Activated T-cell treated with anti-CD3 and anti-CD28 coated beads, Interleukin-2, amount 50 U/mL, for 72 hours (primary cell): ENCODE data around the gene CFAP20DC. TPM values are rescaled to one million over a fixed set of nuclear protein-coding genes. Genes with fewer than 3 reads are reported as not detected.

Source experiments
- ATAC-seq, 2 donors: fragments of 150-1000 bp; cut with Tn5 transposase; replicated peaks in 1 of 2; 2 replicates each; pipeline ENCODE4 v1.10.0; 2021; ENCODE audit warnings: moderate library complexity in 2 of 2, mild to moderate bottlenecking in 1 of 2
- DNase-seq, 2 donors: peaks; one replicate each; pipeline ENCODE4 v3.0.0; 2021 to 2022; ENCODE audit warnings: mixed read lengths in 1 of 2
- H3K27ac Mint-ChIP-seq: one replicate; pipeline ENCODE4 v1.8.0; 2022; ENCODE audit warnings: mild to moderate bottlenecking, moderate library complexity, mixed read lengths
- H3K27me3 Mint-ChIP-seq: one replicate; pipeline ENCODE4 v1.8.0; 2022; ENCODE audit warnings: low read depth, mixed read lengths
- H3K36me3 Mint-ChIP-seq, 2 donors: one replicate each; pipeline ENCODE4 v1.8.0; 2022; ENCODE audit warnings: mixed read lengths in 2 of 2, mild to moderate bottlenecking in 1 of 2; ENCODE audit not compliant: insufficient read depth in 2 of 2
- H3K4me1 Mint-ChIP-seq: one replicate; pipeline ENCODE4 v1.8.0; 2022; ENCODE audit warnings: low read depth, mixed read lengths
- H3K4me3 Mint-ChIP-seq, 2 donors: one replicate each; pipeline ENCODE4 v1.8.0; 2022; ENCODE audit warnings: mild to moderate bottlenecking in 2 of 2, mixed read lengths in 2 of 2, moderate library complexity in 2 of 2
- H3K9me3 Mint-ChIP-seq, 2 donors: one replicate each; pipeline ENCODE4 v1.8.0; 2022; ENCODE audit warnings: mixed read lengths in 2 of 2
- total RNA-seq, 2 donors: library from RNA; stranded (reverse); gene quantifications; one replicate each; pipeline ENCODE4 v1.2.3, GENCODE V29; 2022

CFAP20DC gene
- total RNA-seq, 2 donors from 2014 or later = 2.0 to 2.8 TPM

- no peak overlapping the region for H3K27ac Mint-ChIP-seq
- ATAC-seq = no peak
- peaks cover 0 to 2% of the 10 kb centered on the region in 2 donors for H3K36me3 Mint-ChIP-seq
- no peaks in the 10 kb centered on the region for H3K4me1 Mint-ChIP-seq
- no peaks in the 10 kb centered on the region for H3K27me3 Mint-ChIP-seq
- DNase-seq = no peak
- H3K4me3 Mint-ChIP-seq = no peak overlapping the region
- no peaks in the 10 kb centered on the region for H3K9me3 Mint-ChIP-seq
These were observed 294.7 kb downstream of the CFAP20DC start for GRCh38 chr3:58755150-58755549.

GRCh38 chr3:58754074-58754473, 295.8 kb downstream of the CFAP20DC start:
- no peaks in the 10 kb centered on the region for H3K4me1 Mint-ChIP-seq
- H3K9me3 Mint-ChIP-seq = no peaks in the 10 kb centered on the region
- no peaks in the 10 kb centered on the region for H3K27me3 Mint-ChIP-seq
- H3K36me3 Mint-ChIP-seq = no peaks in the 10 kb centered on the region
- DNase-seq (no peak), ATAC-seq (no peak)
- no peak overlapping the region for H3K4me3 Mint-ChIP-seq
- no peak overlapping the region for H3K27ac Mint-ChIP-seq

DNA sequence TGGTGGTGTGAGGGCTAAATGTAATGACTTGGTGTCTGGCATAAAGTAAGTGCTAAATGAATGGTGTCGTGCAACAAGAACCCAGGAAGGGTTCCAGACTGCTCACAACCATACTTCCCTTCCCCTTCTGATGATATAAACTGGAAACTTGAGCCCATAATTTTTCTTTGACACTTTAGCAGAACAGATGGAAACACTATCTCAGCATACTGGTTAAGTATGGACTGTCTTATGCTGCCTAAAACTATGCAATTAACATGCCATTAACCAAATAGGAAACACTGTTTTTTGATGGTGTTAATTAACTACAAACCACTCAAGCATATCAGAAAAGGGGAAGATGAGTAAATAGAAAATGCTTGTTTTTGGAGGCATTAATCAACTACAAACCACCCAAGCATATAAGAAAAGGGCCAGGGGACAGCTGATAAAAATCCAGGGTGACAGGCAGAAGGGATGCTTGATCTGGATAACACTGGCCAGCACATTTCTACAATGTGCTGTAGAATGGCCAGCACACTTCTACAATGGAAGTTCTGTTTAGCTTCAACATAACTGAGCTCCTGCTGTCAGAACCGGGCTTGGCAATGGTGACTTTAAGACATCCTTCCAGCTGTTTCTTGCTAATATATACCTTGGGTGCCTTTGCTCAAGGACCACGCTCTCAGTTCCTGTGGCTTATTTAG, 297.8 kb downstream of the CFAP20DC start:
- Mint-ChIP-seq H3K36me3 (no peaks in the 10 kb centered on the region), H3K27ac (no peak overlapping the region), H3K4me1 (no peaks in the 10 kb centered on the region), H3K4me3 (no peak overlapping the region), H3K9me3 (no peaks in the 10 kb centered on the region), H3K27me3 (no peaks in the 10 kb centered on the region)
- DNase-seq (no peak), ATAC-seq (no peak)

GRCh38 chr3:58751235-58751634, 298.6 kb downstream of the CFAP20DC start:
- no peaks in the 10 kb centered on the region for H3K36me3 Mint-ChIP-seq
- H3K4me1 Mint-ChIP-seq = no peaks in the 10 kb centered on the region
- no peak overlapping the region for H3K4me3 Mint-ChIP-seq
- DNase-seq (no peak), ATAC-seq (no peak)
- no peaks in the 10 kb centered on the region for H3K27me3 Mint-ChIP-seq
- no peak overlapping the region for H3K27ac Mint-ChIP-seq
- no peaks in the 10 kb centered on the region for H3K9me3 Mint-ChIP-seq

DNA sequence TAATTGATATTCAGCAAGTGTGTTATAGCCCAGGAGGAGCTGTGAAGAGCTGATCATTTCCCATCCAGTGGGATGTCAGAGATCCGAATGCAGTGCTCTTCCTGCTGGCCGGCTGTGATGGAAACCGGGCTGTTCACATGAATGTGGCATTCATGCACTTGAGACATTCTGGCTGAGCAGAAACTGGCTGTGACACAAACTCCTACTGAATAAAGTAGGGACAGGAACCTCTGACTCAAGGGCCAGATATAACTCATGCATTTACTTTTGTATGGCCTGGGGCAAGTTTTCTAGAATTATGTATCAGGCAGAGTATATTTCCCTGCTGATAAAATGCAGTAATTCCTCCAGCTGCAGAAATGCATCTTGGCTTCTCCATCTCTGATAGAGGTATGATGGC, 299.9 kb downstream of the CFAP20DC start:
- H3K4me3 Mint-ChIP-seq = no peak overlapping the region
- H3K9me3 Mint-ChIP-seq = no peaks in the 10 kb centered on the region
- no peaks in the 10 kb centered on the region for H3K4me1 Mint-ChIP-seq
- ATAC-seq = no peak
- H3K27me3 Mint-ChIP-seq = no peaks in the 10 kb centered on the region
- no peaks in the 10 kb centered on the region for H3K36me3 Mint-ChIP-seq
- no peak overlapping the region for H3K27ac Mint-ChIP-seq
- no peak for DNase-seq

DNA sequence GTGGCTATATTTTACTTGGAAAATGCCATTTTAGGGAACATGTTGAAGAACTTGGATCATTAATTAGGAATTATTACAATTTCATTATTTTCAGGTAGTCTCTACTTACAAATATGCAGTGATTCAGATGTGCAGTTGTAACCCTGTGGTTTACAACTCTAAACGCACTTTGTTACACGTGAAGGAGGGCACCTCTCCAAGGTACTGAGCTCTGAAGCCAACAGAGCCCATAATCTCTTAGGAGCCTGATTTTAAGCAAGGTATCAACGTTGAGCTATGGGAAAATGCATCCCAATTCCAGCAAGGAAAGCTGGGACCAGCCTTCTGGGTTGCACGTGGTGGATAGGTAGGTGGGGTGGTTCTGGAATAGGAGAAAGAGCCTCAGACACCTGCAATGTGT, 301.8 kb downstream of the CFAP20DC start:
- H3K9me3 Mint-ChIP-seq = no peaks in the 10 kb centered on the region
- ATAC-seq (no peak), DNase-seq (no peak)
- H3K4me1 Mint-ChIP-seq = no peaks in the 10 kb centered on the region
- no peaks in the 10 kb centered on the region for H3K36me3 Mint-ChIP-seq
- H3K27me3 Mint-ChIP-seq = no peaks in the 10 kb centered on the region
- no peak overlapping the region for H3K4me3 Mint-ChIP-seq
- H3K27ac Mint-ChIP-seq = no peak overlapping the region

DNA sequence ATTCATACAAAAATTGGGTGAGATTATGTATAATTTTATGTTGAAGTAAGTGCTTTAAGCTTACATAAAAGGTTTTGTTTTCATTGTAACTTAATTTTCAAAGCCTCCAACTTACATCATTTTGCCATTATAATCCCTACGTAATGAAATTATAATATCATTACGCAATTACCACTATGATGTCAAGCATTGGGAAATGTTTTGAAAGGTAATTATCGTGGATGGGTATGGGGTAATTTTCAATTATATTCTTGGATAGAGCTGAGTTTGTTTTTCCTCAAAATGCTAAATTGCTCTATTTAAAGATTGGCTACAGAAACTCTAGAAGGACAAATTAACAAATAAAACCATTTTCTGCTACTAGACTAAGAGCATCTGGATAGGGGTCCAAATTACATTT, 303.1 kb downstream of the CFAP20DC start:
- Mint-ChIP-seq H3K9me3 (no peaks in the 10 kb centered on the region), H3K27me3 (peaks cover 9% of the 10 kb centered on the region), H3K27ac (no peak overlapping the region), H3K36me3 (no peaks in the 10 kb centered on the region), H3K4me1 (no peaks in the 10 kb centered on the region), H3K4me3 (no peak overlapping the region)
- no peak for ATAC-seq
- no peak for DNase-seq

DNA sequence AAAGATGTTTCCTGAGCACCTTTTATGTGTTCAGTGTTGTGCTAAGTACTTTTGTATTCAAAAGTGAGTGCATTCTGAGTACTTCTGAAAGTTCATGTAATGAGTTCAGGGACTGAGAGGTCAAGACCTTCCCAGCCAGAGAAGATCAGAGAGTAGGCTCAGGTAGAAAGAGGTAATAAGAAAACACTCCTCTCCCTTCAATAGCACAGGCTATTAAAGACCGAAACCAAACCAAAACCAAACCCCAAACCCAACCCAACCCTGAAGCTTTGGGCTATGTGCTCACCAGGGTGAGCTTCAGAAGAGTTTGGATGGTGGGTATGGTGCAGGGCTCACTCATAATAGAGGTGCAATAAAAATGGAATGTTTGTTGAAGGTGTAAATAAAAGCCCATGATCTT, 306.5 kb downstream of the CFAP20DC start:
- no peak for DNase-seq
- no peaks in the 10 kb centered on the region for H3K4me1 Mint-ChIP-seq
- H3K27me3 Mint-ChIP-seq = peaks cover 16% of the 10 kb centered on the region
- H3K9me3 Mint-ChIP-seq = no peaks in the 10 kb centered on the region
- H3K4me3 Mint-ChIP-seq = no peak overlapping the region
- ATAC-seq = no peak
- H3K36me3 Mint-ChIP-seq = no peaks in the 10 kb centered on the region
- no peak overlapping the region for H3K27ac Mint-ChIP-seq

DNA sequence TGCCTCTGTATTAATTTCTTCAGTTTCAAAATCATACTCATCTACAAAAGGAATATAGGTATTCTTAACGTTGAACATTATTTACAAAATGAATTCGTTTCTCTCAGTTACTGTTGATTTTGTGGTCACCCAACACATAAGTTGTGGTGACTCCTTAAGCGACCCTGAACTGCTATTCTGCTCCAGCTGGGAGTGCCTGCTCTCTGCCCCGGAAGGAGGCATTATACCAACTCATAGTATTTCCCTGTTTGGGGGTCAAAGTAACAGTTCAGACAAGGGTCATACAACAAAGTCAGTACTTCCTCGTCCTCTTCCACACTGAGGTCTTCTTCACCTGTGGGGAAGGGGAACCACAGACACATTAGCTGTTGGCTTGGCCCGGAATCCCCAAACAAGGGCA, 307.6 kb downstream of the CFAP20DC start:
- ATAC-seq (no peak), DNase-seq (no peak)
- Mint-ChIP-seq H3K9me3 (no peaks in the 10 kb centered on the region), H3K27ac (no peak overlapping the region), H3K36me3 (no peaks in the 10 kb centered on the region), H3K27me3 (peaks cover 16% of the 10 kb centered on the region), H3K4me1 (no peaks in the 10 kb centered on the region), H3K4me3 (no peak overlapping the region)

GRCh38 chr3:58737644-58738043, 312.2 kb downstream of the CFAP20DC start:
- no peaks in the 10 kb centered on the region for H3K4me1 Mint-ChIP-seq
- no peaks in the 10 kb centered on the region for H3K9me3 Mint-ChIP-seq
- DNase-seq (no peak), ATAC-seq (no peak)
- no peaks in the 10 kb centered on the region for H3K36me3 Mint-ChIP-seq
- H3K4me3 Mint-ChIP-seq = no peak overlapping the region
- peaks cover 20% of the 10 kb centered on the region for H3K27me3 Mint-ChIP-seq
- no peak overlapping the region for H3K27ac Mint-ChIP-seq

DNA sequence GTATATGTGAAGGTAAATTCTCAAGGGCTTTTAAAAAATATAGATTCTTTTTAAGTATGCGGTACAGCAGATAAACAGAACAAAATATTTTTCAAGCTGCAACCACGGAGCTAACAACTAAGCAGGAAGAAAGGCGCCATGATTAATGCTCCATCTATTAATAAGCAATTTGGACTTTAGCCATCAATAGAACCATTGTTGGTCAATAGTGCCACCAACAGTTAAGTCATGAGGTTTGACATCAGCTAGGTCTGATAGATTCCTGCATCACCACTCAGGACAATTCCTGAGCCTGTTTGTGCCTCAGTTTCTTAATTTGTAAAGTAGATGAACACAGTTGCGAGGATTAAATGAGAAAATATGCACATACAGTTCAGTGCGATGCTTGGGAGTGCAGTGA, 318.2 kb downstream of the CFAP20DC start:
- ATAC-seq (no peak), DNase-seq (no peak)
- no peaks in the 10 kb centered on the region for H3K36me3 Mint-ChIP-seq
- H3K9me3 Mint-ChIP-seq = no peaks in the 10 kb centered on the region
- H3K4me3 Mint-ChIP-seq = no peak overlapping the region
- H3K27ac Mint-ChIP-seq = no peak overlapping the region
- H3K4me1 Mint-ChIP-seq = no peaks in the 10 kb centered on the region
- peaks cover 5% of the 10 kb centered on the region for H3K27me3 Mint-ChIP-seq

GRCh38 chr3:58728723-58729122, 321.1 kb downstream of the CFAP20DC start:
- Mint-ChIP-seq H3K4me1 (no peaks in the 10 kb centered on the region), H3K27ac (no peak overlapping the region), H3K9me3 (no peaks in the 10 kb centered on the region), H3K27me3 (no peaks in the 10 kb centered on the region), H3K36me3 (no peaks in the 10 kb centered on the region), H3K4me3 (no peak overlapping the region)
- DNase-seq (no peak), ATAC-seq (peak; percentile 47 to 51)

DNA sequence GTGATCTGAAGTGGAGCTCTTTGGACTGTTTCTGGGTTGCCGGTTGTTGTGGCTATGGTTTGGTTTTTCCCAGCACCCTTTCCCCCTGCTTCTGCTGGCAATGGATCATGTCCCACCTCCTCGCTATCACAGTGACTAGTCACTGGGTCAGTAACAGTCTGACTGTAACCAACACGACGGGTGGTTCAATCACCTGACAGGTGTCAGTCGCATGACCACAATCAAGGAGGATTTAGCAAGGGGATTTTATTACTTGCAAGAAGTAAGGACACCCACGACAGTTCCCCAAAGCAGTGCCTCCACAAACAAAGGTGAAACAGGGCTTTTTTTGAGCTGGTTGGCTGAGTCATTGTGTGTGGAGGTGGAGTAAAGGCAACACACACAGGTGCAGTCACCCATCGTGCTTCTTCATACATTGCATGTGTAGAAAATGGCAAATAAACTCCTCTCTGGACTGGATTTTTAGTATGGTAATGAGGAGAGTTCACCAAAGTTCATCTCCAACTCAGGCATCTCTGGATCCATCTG, 324.4 kb downstream of the CFAP20DC start:
- Mint-ChIP-seq H3K27me3 (peaks cover 6% of the 10 kb centered on the region), H3K27ac (no peak overlapping the region), H3K4me1 (no peaks in the 10 kb centered on the region), H3K4me3 (no peak overlapping the region), H3K9me3 (no peaks in the 10 kb centered on the region), H3K36me3 (no peaks in the 10 kb centered on the region)
- no peak for ATAC-seq
- DNase-seq = no peak

GRCh38 chr3:58724336-58724735, 325.5 kb downstream of the CFAP20DC start:
- no peak for DNase-seq
- no peaks in the 10 kb centered on the region for H3K36me3 Mint-ChIP-seq
- H3K27me3 Mint-ChIP-seq = peaks cover 12% of the 10 kb centered on the region
- H3K9me3 Mint-ChIP-seq = no peaks in the 10 kb centered on the region
- no peak overlapping the region for H3K4me3 Mint-ChIP-seq
- no peaks in the 10 kb centered on the region for H3K4me1 Mint-ChIP-seq
- ATAC-seq = no peak
- H3K27ac Mint-ChIP-seq = no peak overlapping the region
